Measurements from ENCODE around the gene TMA7.

- TF ChIP-seq CTCF (IDR thresholded peaks at IDR 0.05) (no peak), POLR2A (IDR thresholded peaks at IDR 0.05) (no peak)
Observed at GRCh38 chr3:48459773-48460516, 19.9 kb downstream of the TMA7 start.

All from uterus (tissue), 2 donors.